ENCODE measurements around the gene CBFA2T2. TPM values are rescaled to one million over a fixed set of nuclear protein-coding genes. Genes with fewer than 3 reads are reported as not detected.

Gene CBFA2T2
- total RNA-seq, 4 donors from 2014 or later = 31.2 to 51.3 (median 37.8) TPM

DNA sequence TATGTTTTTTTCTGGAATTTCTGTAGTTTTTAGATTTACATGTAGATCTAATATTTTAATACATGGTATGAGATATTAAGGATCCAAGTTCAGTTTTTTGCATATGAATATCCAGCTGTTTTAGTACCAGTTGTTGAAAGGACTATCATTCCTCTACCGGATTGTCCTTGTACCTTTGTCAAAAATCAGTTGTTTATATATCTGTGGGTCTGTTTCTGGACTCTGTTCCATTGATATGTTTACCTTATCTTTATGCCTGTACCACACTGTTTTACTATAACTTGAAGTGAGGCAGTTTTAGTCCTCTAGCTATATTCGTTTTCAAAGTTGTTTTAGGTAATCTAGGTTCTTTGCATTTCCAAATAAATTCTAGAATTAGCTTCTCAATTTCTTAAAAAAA is 47.7 kb downstream of the CBFA2T2 start:
- no peaks in the 10 kb centered on the region for H3K9me3 ChIP-seq
- no peak overlapping the region for H3K4me3 ChIP-seq
- no peak overlapping the region for H3K27ac ChIP-seq
- peaks cover 0 to 12% (median under 1%) of the 10 kb centered on the region in 4 donors for H3K4me1 ChIP-seq
- TF ChIP-seq CTCF (IDR thresholded peaks at IDR 0.05) (no peak), POLR2A (IDR thresholded peaks at IDR 0.05) (no peak)
- H3K36me3 ChIP-seq = no peaks in the 10 kb centered on the region
- H3K27me3 ChIP-seq = no peaks in the 10 kb centered on the region
- DNase-seq = no peak

GRCh38 chr20:33539129-33539528 is 49.2 kb downstream of the CBFA2T2 start:
- DNase-seq = no peak

GRCh38 chr20:33540427-33540826 is 50.5 kb downstream of the CBFA2T2 start:
- Histone ChIP-seq H3K27ac (no peak overlapping the region), H3K4me1 (peaks cover 0 to 6% (median 0%) of the 10 kb centered on the region in 4 donors), H3K27me3 (no peaks in the 10 kb centered on the region), H3K4me3 (no peak overlapping the region), H3K36me3 (no peaks in the 10 kb centered on the region), H3K9me3 (no peaks in the 10 kb centered on the region)
- TF ChIP-seq CTCF (IDR thresholded peaks at IDR 0.05) (no peak), POLR2A (IDR thresholded peaks at IDR 0.05) (no peak)
- no peak for DNase-seq

More at GRCh38 chr20:33539129-33539528, 49.2 kb downstream of the CBFA2T2 start:
- Histone ChIP-seq H3K27me3 (no peaks in the 10 kb centered on the region), H3K4me3 (no peak overlapping the region), H3K36me3 (no peaks in the 10 kb centered on the region), H3K27ac (no peak overlapping the region), H3K9me3 (no peaks in the 10 kb centered on the region), H3K4me1 (peaks cover 0 to 6% (median 0%) of the 10 kb centered on the region in 4 donors)
- TF ChIP-seq CTCF (IDR thresholded peaks at IDR 0.05) = no peak

- no peaks in the 10 kb centered on the region for H3K36me3 ChIP-seq
- no peaks in the 10 kb centered on the region for H3K27me3 ChIP-seq
- no peak overlapping the region for H3K4me3 ChIP-seq
- TF ChIP-seq POLR2A (IDR thresholded peaks at IDR 0.05) (no peak), CTCF (IDR thresholded peaks at IDR 0.05) (no peak)
- no peak for DNase-seq
- H3K9me3 ChIP-seq = no peaks in the 10 kb centered on the region
- H3K27ac ChIP-seq = no peak overlapping the region
- peaks cover 0 to 6% (median 0%) of the 10 kb centered on the region in 4 donors for H3K4me1 ChIP-seq
These were observed 51.2 kb downstream of the CBFA2T2 start for GRCh38 chr20:33541074-33541473.

- no peaks in the 10 kb centered on the region for H3K36me3 ChIP-seq
- no peak overlapping the region for H3K27ac ChIP-seq
- H3K27me3 ChIP-seq = no peaks in the 10 kb centered on the region
- H3K4me3 ChIP-seq = no peak overlapping the region
- no peak for DNase-seq
- no peak for TF ChIP-seq CTCF (IDR thresholded peaks at IDR 0.05)
- no peak for TF ChIP-seq POLR2A (IDR thresholded peaks at IDR 0.05)
- H3K4me1 ChIP-seq = peaks cover 0 to 6% (median 0%) of the 10 kb centered on the region in 4 donors
- H3K9me3 ChIP-seq = no peaks in the 10 kb centered on the region
These were observed 51.9 kb downstream of the CBFA2T2 start for GRCh38 chr20:33541797-33542196.

- H3K27me3 ChIP-seq = no peaks in the 10 kb centered on the region
- H3K4me3 ChIP-seq = no peak overlapping the region
- no peak for DNase-seq
- H3K36me3 ChIP-seq = no peaks in the 10 kb centered on the region
- no peak for TF ChIP-seq POLR2A (IDR thresholded peaks at IDR 0.05)
- no peak for TF ChIP-seq CTCF (IDR thresholded peaks at IDR 0.05)
- H3K27ac ChIP-seq = no peak overlapping the region
- peaks cover 0 to 6% (median 0%) of the 10 kb centered on the region in 4 donors for H3K4me1 ChIP-seq
- no peaks in the 10 kb centered on the region for H3K9me3 ChIP-seq
These were observed 55.9 kb downstream of the CBFA2T2 start for GRCh38 chr20:33545763-33546162.
